GM18868 (cell line): Measurements from ENCODE around the gene KLHL30.

Experiments
- ATAC-seq: cut with Tn5 transposase; IDR thresholded peaks from one replicate; pipeline ENCODE4 v1.9.1; 2021; ENCODE audit warnings: mild to moderate bottlenecking, moderate library complexity; ENCODE audit not compliant: unreplicated experiment

Gene KLHL30

GRCh38 chr2:238172439-238172838 is 34.0 kb downstream of the KLHL30 start:
- ATAC-seq = no peak

- ATAC-seq = no peak
Measured at GRCh38 chr2:238173692-238174091, 35.2 kb downstream of the KLHL30 start.

GRCh38 chr2:238174291-238174690 is 35.8 kb downstream of the KLHL30 start:
- no peak for ATAC-seq

- ATAC-seq = no peak
Measured at GRCh38 chr2:238174701-238175100, 36.2 kb downstream of the KLHL30 start.

- ATAC-seq = no peak
Measured at GRCh38 chr2:238176613-238177012, 38.1 kb downstream of the KLHL30 start.

GRCh38 chr2:238180554-238180953 is 42.1 kb downstream of the KLHL30 start:
- ATAC-seq = no peak

GRCh38 chr2:238182362-238182761 is 43.9 kb downstream of the KLHL30 start:
- no peak for ATAC-seq

- ATAC-seq = no peak
Measured at GRCh38 chr2:238183821-238184220, 45.4 kb downstream of the KLHL30 start.

GRCh38 chr2:238187618-238188548 is 49.4 kb downstream of the KLHL30 start:
- no peak for ATAC-seq

- no peak for ATAC-seq
Measured at GRCh38 chr2:238190445-238190844, 52.0 kb downstream of the KLHL30 start.
